ENCODE results near the gene SAMD8. TPM values are rescaled to one million over a fixed set of nuclear protein-coding genes. Genes with fewer than 3 reads are reported as not detected.

The SAMD8 gene
- total and polyA plus RNA-seq, 2 of the 8 experiments (the other 6 are each of a cell fraction or from before 2014, with no cell fraction given): 11.7 to 20.9 TPM

DNA sequence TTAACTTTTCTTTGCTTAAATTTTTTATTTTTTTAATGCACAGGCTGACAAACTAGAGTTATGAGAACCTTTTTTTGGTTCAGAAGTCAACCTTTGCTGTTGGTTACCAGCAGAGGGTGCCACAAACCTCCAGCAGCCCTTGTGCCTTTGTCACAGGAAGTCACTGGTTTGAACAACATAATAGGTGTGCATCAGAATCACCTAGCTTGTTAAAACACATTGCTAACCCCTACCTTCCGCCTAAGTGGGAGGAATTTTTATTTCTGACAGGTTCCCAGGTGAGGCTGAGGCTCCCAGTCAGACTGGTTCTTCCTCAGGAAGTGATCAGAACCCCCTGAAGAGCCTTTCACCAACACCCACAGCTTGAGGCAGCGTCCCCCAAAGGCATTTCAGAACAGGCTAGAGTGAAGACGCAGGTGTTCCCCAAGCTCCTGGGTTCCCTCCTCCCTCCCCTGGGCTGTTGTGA lies 76.5 kb downstream of the SAMD8 start (continued):
- TF ChIP-seq EZH2 (IDR thresholded peaks at IDR 0.05; ENCODE audit: low read depth, low read length, severe bottlenecking) (no peak), BRCA1 (IDR thresholded peaks at IDR 0.05; ENCODE audit: low read depth, low read length) (no peak), CEBPB (IDR thresholded peaks at IDR 0.05; ENCODE audit: low read depth, low read length) (no peak), ATF3 (IDR thresholded peaks at IDR 0.05; ENCODE audit: insufficient read depth, low read depth, low read length) (no peak), ASH2L (IDR thresholded peaks at IDR 0.05; ENCODE audit: low read length) (peak; percentile 20), EP300 (IDR thresholded peaks at IDR 0.05; ENCODE audit: borderline replicate concordance in 1 of 2, low read depth in 2 of 2, low read length in 2 of 2) (0 out of 3 replicates have a peak, but pooled peaks of 1 of the 2 experiments have one; percentile 33), RXRA (IDR thresholded peaks at IDR 0.05; ENCODE audit: insufficient read depth, low read depth, low read length) (no peak), MAFK (IDR thresholded peaks at IDR 0.05; ENCODE audit: low read depth, low read length) (no peak), POLR2A (IDR thresholded peaks at IDR 0.05; ENCODE audit: control extremely low read depth in 1 of 2, low read depth in 2 of 2, low read length in 2 of 2) (peak in 1 of 2 experiments; percentile 44; a peak in 1 of 3 replicates), CTBP2 (IDR thresholded peaks at IDR 0.05; ENCODE audit: borderline replicate concordance, insufficient read depth, insufficient read length, low read length) (peak; percentile 45)
- TF ChIP-seq, protein P1, sequence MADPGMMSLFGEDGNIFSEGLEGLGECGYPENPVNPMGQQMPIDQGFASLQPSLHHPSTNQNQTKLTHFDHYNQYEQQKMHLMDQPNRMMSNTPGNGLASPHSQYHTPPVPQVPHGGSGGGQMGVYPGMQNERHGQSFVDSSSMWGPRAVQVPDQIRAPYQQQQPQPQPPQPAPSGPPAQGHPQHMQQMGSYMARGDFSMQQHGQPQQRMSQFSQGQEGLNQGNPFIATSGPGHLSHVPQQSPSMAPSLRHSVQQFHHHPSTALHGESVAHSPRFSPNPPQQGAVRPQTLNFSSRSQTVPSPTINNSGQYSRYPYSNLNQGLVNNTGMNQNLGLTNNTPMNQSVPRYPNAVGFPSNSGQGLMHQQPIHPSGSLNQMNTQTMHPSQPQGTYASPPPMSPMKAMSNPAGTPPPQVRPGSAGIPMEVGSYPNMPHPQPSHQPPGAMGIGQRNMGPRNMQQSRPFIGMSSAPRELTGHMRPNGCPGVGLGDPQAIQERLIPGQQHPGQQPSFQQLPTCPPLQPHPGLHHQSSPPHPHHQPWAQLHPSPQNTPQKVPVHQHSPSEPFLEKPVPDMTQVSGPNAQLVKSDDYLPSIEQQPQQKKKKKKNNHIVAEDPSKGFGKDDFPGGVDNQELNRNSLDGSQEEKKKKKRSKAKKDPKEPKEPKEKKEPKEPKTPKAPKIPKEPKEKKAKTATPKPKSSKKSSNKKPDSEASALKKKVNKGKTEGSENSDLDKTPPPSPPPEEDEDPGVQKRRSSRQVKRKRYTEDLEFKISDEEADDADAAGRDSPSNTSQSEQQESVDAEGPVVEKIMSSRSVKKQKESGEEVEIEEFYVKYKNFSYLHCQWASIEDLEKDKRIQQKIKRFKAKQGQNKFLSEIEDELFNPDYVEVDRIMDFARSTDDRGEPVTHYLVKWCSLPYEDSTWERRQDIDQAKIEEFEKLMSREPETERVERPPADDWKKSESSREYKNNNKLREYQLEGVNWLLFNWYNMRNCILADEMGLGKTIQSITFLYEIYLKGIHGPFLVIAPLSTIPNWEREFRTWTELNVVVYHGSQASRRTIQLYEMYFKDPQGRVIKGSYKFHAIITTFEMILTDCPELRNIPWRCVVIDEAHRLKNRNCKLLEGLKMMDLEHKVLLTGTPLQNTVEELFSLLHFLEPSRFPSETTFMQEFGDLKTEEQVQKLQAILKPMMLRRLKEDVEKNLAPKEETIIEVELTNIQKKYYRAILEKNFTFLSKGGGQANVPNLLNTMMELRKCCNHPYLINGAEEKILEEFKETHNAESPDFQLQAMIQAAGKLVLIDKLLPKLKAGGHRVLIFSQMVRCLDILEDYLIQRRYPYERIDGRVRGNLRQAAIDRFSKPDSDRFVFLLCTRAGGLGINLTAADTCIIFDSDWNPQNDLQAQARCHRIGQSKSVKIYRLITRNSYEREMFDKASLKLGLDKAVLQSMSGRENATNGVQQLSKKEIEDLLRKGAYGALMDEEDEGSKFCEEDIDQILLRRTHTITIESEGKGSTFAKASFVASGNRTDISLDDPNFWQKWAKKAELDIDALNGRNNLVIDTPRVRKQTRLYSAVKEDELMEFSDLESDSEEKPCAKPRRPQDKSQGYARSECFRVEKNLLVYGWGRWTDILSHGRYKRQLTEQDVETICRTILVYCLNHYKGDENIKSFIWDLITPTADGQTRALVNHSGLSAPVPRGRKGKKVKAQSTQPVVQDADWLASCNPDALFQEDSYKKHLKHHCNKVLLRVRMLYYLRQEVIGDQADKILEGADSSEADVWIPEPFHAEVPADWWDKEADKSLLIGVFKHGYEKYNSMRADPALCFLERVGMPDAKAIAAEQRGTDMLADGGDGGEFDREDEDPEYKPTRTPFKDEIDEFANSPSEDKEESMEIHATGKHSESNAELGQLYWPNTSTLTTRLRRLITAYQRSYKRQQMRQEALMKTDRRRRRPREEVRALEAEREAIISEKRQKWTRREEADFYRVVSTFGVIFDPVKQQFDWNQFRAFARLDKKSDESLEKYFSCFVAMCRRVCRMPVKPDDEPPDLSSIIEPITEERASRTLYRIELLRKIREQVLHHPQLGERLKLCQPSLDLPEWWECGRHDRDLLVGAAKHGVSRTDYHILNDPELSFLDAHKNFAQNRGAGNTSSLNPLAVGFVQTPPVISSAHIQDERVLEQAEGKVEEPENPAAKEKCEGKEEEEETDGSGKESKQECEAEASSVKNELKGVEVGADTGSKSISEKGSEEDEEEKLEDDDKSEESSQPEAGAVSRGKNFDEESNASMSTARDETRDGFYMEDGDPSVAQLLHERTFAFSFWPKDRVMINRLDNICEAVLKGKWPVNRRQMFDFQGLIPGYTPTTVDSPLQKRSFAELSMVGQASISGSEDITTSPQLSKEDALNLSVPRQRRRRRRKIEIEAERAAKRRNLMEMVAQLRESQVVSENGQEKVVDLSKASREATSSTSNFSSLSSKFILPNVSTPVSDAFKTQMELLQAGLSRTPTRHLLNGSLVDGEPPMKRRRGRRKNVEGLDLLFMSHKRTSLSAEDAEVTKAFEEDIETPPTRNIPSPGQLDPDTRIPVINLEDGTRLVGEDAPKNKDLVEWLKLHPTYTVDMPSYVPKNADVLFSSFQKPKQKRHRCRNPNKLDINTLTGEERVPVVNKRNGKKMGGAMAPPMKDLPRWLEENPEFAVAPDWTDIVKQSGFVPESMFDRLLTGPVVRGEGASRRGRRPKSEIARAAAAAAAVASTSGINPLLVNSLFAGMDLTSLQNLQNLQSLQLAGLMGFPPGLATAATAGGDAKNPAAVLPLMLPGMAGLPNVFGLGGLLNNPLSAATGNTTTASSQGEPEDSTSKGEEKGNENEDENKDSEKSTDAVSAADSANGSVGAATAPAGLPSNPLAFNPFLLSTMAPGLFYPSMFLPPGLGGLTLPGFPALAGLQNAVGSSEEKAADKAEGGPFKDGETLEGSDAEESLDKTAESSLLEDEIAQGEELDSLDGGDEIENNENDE (IDR thresholded peaks at IDR 0.05; ENCODE audit: insufficient replicate concordance, low read length): no peak

Data from H1 (cell line).